GM12878 (cell line): ENCODE measurements around the gene TACC3.

Source experiments
- GABPA ChIP-seq: IDR thresholded peaks from 2 replicates; pipeline ENCODE4 v1.6.1; 2014; ENCODE audit warnings: antibody characterized with exemption, low read depth, mild to moderate bottlenecking, inconsistent platforms
- LARP7 ChIP-seq: fragments of 450-650 bp; IDR thresholded peaks from 2 replicates; pipeline ENCODE4 v1.6.1; 2017; ENCODE audit warnings: mild to moderate bottlenecking
- PAX5 ChIP-seq: IDR thresholded peaks from 2 replicates; pipeline ENCODE4 v1.6.1; 2011; ENCODE audit warnings: low read depth, low read length, borderline replicate concordance
- POLR2A ChIP-seq: IDR thresholded peaks from 2 replicates; pipeline ENCODE4 v1.6.1; 2011; ENCODE audit warnings: low read depth, mild to moderate bottlenecking, low read length
- RAD21 ChIP-seq: IDR thresholded peaks from 2 replicates; pipeline ENCODE4 v1.6.1; 2011; ENCODE audit warnings: mild to moderate bottlenecking, low read depth, low read length, moderate library complexity; ENCODE audit not compliant: insufficient read depth
- SIN3A ChIP-seq: IDR thresholded peaks from 2 replicates; pipeline ENCODE4 v1.6.1; 2012; ENCODE audit warnings: low read depth, low read length, improper control_type of control experiment
- SMC3 ChIP-seq: IDR thresholded peaks from 2 replicates; pipeline ENCODE4 v1.6.1; 2011; ENCODE audit warnings: low read length, improper control_type of control experiment, borderline replicate concordance
- SREBF2 ChIP-seq: IDR thresholded peaks from 2 replicates; pipeline ENCODE4 v1.6.1; 2012; ENCODE audit warnings: mild to moderate bottlenecking, low read length
- USF2 ChIP-seq: IDR thresholded peaks from 2 replicates; pipeline ENCODE4 v1.6.1; 2011; ENCODE audit warnings: low read depth, low read length, improper control_type of control experiment, borderline replicate concordance
- ZNF274 ChIP-seq: IDR thresholded peaks from one replicate; pipeline ENCODE4 v1.8.0; 2011; ENCODE audit not compliant: insufficient read length, insufficient read depth
- TF ChIP-seq, protein P1 (sequence below), 3 experiments: IDR thresholded peaks in 2 of 3; conservative IDR thresholded peaks in 1 of 3; 2 replicates each; pipeline ENCODE4 v1.5.1; 2011; ENCODE audit warnings: low read depth in 3 of 3, low read length in 3 of 3, mild to moderate bottlenecking in 3 of 3, control low read depth in 2 of 3, moderate library complexity in 2 of 3, inconsistent platforms in 1 of 3, mixed read lengths in 1 of 3; ENCODE audit not compliant: control insufficient read depth in 2 of 3, insufficient read depth in 1 of 3; ENCODE audit errors: extremely low read depth in 1 of 3
- TF ChIP-seq, protein P2 (sequence below): IDR thresholded peaks from 2 replicates; pipeline ENCODE4 v1.6.1; 2011; ENCODE audit warnings: mild to moderate bottlenecking, low read depth, low read length, moderate library complexity; ENCODE audit not compliant: insufficient replicate concordance

GRCh38 chr4:1721666-1722550, 587 bp downstream of the TACC3 start:
- TF ChIP-seq POLR2A, result no peak
- TF ChIP-seq RAD21, result no peak
- TF ChIP-seq, protein P1, sequence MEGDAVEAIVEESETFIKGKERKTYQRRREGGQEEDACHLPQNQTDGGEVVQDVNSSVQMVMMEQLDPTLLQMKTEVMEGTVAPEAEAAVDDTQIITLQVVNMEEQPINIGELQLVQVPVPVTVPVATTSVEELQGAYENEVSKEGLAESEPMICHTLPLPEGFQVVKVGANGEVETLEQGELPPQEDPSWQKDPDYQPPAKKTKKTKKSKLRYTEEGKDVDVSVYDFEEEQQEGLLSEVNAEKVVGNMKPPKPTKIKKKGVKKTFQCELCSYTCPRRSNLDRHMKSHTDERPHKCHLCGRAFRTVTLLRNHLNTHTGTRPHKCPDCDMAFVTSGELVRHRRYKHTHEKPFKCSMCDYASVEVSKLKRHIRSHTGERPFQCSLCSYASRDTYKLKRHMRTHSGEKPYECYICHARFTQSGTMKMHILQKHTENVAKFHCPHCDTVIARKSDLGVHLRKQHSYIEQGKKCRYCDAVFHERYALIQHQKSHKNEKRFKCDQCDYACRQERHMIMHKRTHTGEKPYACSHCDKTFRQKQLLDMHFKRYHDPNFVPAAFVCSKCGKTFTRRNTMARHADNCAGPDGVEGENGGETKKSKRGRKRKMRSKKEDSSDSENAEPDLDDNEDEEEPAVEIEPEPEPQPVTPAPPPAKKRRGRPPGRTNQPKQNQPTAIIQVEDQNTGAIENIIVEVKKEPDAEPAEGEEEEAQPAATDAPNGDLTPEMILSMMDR (IDR thresholded peaks at IDR 0.05 in 2 of 3, conservative IDR thresholded peaks at IDR 0.05 in 1 of 3; ENCODE audit: control insufficient read depth in 2 of 3, extremely low read depth in 1 of 3, insufficient read depth in 1 of 3, low read depth in 3 of 3, low read length in 3 of 3), result no peak
- TF ChIP-seq, protein P2, sequence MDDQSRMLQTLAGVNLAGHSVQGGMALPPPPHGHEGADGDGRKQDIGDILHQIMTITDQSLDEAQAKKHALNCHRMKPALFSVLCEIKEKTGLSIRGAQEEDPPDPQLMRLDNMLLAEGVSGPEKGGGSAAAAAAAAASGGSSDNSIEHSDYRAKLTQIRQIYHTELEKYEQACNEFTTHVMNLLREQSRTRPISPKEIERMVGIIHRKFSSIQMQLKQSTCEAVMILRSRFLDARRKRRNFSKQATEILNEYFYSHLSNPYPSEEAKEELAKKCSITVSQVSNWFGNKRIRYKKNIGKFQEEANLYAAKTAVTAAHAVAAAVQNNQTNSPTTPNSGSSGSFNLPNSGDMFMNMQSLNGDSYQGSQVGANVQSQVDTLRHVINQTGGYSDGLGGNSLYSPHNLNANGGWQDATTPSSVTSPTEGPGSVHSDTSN, result no peak
- no peak for TF ChIP-seq USF2
- no peak for TF ChIP-seq SREBF2
- TF ChIP-seq SIN3A, result no peak; the same call in 1 of the 2 replicates
- no peak for TF ChIP-seq SMC3
- no peak for TF ChIP-seq PAX5
- no peak for TF ChIP-seq ZNF274
- TF ChIP-seq GABPA, result no peak
- no peak for TF ChIP-seq LARP7
